OCI-LY7 (cell line): ENCODE measurements around the gene MIER2.

Experiments
- EZH2phosphoT487 ChIP-seq: fragments of 200-600 bp; sonication (generic); IDR thresholded peaks from 2 replicates; pipeline ENCODE4 v1.6.1; 2018; ENCODE audit warnings: low read depth, borderline replicate concordance, mild to moderate bottlenecking, mixed run types, antibody characterized with exemption, low read length, moderate library complexity, mixed read lengths
- TF ChIP-seq, protein P1 (sequence below): fragments of 200-600 bp; sonication (generic); conservative IDR thresholded peaks from 2 replicates; pipeline ENCODE4 v1.5.1; 2014; ENCODE audit warnings: mild to moderate bottlenecking, antibody characterized with exemption, low read length, moderate library complexity, mixed read lengths

- TF ChIP-seq, protein P1, sequence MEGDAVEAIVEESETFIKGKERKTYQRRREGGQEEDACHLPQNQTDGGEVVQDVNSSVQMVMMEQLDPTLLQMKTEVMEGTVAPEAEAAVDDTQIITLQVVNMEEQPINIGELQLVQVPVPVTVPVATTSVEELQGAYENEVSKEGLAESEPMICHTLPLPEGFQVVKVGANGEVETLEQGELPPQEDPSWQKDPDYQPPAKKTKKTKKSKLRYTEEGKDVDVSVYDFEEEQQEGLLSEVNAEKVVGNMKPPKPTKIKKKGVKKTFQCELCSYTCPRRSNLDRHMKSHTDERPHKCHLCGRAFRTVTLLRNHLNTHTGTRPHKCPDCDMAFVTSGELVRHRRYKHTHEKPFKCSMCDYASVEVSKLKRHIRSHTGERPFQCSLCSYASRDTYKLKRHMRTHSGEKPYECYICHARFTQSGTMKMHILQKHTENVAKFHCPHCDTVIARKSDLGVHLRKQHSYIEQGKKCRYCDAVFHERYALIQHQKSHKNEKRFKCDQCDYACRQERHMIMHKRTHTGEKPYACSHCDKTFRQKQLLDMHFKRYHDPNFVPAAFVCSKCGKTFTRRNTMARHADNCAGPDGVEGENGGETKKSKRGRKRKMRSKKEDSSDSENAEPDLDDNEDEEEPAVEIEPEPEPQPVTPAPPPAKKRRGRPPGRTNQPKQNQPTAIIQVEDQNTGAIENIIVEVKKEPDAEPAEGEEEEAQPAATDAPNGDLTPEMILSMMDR: no peak
- TF ChIP-seq EZH2phosphoT487: no peak
These were observed 47.9 kb downstream of the MIER2 start for GRCh38 chr19:296476-297225.
